GM19193 (cell line): ENCODE results near the gene ITM2B.

Source experiments
- POLR2A ChIP-seq: IDR thresholded peaks from 4 replicates; pipeline ENCODE4 v1.6.1; 2011; ENCODE audit not compliant: insufficient read depth, insufficient read length; ENCODE audit errors: extremely low read depth

ITM2B gene

DNA sequence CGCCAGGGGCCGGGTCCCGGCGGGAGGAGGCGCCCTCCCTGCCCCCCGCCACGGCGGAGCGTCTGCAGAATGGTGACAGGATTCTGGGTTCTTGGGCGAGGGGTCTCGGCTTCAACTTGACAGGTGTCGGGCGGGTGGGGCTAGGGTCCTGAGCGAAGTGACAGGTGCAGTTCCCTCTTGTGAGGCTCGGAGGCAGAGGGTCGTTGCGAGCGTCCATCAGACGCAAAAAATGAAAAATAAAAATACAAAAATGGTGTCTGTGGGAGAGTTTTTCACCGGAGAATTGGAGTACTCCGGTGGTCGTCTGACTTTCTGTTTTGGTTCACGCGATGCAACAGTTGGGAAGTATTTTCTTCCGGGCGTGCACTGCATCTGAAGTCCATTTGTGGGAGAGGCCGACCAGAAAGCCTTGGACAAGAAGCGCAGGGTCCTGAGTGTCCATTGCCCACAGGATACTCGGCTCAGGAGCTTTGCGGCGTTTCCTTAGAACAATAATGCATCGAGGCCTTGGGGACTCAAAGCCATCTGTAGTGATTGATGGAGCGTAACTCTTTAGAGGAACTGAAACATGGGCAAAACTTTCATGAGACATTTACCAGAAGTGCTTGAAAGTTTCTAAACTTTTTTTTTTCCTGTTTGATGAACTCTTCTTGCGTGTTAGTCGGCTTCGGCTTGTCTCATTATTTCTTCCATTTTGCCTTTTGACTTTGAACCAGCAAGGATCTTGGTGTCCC lies 71.3 kb downstream of the ITM2B start:
- TF ChIP-seq POLR2A = peak; percentile 77

DNA sequence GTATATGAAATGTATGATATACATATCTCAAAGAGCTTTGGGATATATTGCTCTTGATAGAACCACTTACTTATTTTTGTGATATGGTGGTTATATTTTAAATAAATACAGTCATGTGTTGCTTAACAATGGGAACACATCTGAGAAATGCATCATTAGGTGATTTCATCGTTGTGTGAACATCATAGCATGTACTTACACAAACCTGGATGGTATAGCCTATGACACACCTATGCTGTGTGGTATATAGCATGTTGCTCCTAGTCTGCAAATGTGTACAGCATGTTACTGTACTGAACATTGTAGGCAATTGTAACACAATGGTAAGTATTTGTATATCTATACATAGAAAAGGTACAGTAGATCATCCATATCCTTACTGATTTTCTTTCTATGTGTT lies 78.2 kb downstream of the ITM2B start:
- no peak for TF ChIP-seq POLR2A

DNA sequence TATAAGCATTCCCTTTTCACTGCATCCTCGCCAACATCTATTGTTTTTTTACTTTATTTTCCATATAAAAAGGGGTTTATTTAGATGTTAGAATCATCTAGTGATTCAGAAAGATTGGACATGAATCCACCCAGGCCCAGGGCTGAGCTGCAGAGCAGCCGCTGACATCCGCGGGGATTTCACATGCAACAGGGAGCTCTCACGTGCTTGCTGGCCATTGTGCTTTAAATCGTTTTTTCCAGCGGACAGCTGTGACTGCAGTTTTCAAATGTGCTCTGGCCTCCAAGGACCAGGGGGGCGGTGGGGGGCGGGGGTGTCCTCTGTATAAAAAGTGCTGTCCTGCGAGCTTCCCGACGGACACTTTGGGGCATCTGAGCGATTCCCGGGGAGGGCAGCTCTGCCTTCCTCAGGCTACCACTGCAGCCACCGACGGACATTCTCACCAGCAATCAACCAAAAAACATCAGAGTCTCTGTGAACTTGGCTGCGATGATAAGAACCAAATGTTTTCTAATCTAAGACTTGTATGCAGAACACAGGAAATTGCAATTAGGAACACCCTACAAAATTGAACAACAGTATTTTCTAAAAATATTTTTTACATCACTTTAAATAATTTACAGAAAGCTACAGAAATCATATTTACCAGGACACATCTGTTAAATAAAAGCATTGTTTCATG lies 83.1 kb downstream of the ITM2B start:
- no peak for TF ChIP-seq POLR2A

DNA sequence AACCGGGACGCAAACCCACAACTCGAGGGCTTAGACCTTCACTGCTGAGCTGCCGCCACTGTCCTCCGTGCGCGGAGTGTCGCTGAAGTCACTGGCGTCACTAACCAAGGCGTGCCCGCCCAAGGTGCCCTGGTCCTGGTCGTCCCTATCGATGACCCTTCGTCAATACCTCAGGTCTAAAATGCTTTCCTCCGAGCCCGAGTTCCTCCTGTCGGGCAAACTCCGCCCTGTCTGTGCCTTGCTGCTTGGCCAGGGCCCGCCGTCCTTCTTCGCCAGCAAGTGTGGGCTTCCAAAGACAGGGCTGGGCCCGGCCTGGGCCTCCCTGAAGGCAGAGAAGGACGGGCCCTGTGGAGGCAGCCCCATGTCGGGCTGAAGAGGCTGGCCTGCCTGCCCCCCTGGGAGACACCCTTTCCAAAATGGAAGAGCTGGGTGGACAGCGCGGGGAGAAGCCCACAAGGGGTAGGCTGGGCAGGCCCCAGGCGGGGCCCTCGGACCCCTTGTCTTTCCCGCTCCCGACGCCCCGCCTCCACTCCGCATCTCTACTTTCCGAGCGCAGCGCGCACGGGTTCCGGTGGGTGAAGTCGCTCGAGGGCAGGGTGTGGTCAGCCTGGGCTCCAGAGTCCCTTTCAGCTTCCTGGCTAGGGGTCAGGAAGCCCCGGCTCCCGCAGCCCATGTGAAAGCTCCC lies 84.0 kb downstream of the ITM2B start:
- TF ChIP-seq POLR2A = no peak

DNA sequence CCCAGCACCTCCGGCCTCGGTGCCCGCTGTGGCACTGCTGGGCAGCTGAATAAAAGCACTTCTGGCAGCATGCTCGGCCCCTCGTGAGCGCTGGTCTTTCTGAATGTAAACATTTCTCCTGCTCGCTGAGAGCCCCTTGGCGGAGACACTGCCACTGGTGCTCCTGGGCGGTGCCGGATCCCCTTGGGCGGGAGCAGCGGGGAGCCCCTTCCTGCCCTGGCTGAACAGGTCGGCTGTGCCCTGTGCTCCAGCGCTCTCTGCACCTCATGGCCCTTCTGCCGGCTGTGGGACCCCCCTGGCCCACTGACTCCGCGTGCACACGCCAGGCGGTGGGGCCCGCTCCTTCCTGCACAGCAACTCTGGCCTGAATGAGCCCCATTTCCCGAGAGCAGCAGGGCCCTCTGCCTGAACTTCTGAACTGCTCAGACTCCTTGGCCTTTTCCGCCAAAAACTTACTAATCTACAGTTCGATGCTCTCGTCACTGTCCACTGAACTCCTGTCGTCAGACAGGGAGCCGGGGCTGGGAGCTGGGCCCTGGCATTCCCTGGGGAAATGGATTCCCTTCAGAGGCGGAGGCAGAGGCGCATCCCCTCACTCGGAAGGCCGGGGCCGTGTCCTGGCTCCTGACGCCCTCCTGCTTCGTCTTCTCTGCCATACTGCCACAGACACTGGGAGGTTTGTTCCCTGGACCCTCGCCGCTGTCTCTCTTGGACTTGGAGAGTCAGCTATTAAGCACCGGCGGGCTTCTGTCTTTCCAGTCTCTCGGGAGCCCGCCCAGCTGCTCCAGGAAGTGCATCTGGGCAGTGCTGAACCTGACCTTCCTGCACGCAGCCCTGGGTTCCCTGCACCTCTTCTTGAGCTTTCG lies 84.7 kb downstream of the ITM2B start:
- TF ChIP-seq POLR2A = no peak

DNA sequence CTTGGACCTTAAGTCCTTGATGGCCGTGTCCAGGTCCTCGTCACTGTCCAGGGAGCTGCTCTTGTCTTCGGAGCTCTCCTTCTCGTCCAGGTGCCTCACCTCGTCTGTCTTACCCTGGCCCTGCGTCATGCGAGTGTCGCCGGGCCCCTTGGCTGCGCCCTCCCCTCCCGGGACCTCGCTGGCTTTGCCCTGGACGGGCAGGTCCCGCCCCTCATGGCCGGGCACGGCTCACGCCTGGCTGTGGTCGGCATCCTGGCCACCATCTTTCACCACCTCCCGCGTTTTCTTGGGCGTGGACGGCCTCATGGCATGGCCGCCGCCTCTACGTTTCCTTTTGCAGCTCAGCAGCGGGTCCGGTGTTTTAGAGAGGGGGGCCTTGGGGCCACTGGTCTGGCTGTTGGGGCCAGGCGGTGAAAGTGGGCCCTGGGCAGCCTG lies 85.4 kb downstream of the ITM2B start:
- no peak for TF ChIP-seq POLR2A

DNA sequence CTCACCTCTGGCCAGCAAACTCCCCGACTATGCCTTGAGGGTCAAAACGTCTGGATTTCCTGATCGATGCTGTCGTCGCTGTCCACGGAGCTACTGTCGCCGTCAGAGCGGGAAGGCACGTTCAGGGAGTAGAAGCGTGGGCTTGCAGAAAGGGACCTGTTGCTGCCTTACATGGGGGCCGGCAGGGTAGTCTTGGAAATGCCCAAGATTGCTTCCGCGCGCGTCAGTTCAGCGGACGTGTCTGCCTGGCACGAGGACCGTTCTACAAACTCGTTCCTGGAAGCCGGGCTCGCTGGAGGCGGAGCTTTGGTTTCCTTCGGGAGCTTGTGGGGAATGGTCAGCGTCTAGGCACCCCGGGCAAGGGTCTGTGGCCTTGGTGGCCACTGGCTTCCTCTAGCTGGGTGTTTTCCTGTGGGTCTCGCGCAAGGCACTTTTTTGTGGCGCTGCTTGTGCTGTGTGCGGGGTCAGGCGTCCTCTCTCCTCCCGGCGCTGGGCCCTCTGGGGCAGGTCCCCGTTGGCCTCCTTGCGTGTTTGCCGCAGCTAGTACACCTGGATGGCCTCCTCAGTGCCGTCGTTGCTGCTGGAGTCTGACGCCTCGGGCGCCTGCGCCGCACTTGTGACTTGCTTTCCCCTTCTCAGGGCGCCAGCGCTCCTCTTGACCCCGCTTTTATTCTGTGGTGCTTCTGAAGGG lies 86.0 kb downstream of the ITM2B start:
- no peak for TF ChIP-seq POLR2A
